GM18868 (cell line): ENCODE results near the gene KEAP1.

Experiments
- ATAC-seq: cut with Tn5 transposase; IDR thresholded peaks from one replicate; pipeline ENCODE4 v1.9.1; 2021; ENCODE audit warnings: mild to moderate bottlenecking, moderate library complexity; ENCODE audit not compliant: unreplicated experiment

Gene KEAP1

GRCh38 chr19:10452726-10453618 is 50.2 kb downstream of the KEAP1 start:
- no peak for ATAC-seq

GRCh38 chr19:10450853-10451609 is 52.1 kb downstream of the KEAP1 start:
- no peak for ATAC-seq

- no peak for ATAC-seq
Measured at GRCh38 chr19:10450191-10450852, 52.8 kb downstream of the KEAP1 start.

GRCh38 chr19:10449037-10449436 is 54.1 kb downstream of the KEAP1 start:
- ATAC-seq, result no peak

GRCh38 chr19:10442698-10443097 is 60.5 kb downstream of the KEAP1 start:
- no peak for ATAC-seq

DNA sequence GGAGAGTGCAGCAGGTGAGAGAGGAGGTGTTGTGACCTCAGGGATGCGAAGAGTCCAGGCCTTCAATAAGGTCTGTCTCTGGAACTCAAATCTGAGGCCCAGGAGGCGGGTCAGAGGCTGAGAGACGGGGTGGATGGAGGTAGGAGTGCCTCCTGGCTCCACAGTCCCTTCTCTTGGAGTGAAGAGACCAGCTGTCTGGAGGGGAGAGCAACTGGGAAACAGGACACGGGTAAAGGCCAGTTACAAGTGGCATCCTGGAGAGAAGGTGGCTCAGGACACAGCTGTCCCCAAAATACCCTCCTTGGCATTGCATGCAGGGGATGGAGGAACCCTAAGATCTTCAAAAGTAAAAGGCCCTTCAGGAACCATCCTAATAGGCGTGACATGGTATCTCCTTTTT is 63.6 kb downstream of the KEAP1 start:
- no peak for ATAC-seq
